Right forelimb (tissue), 1 donor: Measurements from ENCODE around the gene ZKSCAN2.

Experiments used
- DNase-seq: peaks from one replicate; pipeline ENCODE4 v3.0.0-alpha.2; 2018

Gene ZKSCAN2

GRCh38 chr16:25223964-25224363 is 33.7 kb downstream of the ZKSCAN2 start:
- no peak for DNase-seq

GRCh38 chr16:25222959-25223358 is 34.7 kb downstream of the ZKSCAN2 start:
- DNase-seq, result no peak

GRCh38 chr16:25219070-25219737 is 38.4 kb downstream of the ZKSCAN2 start:
- no peak for DNase-seq

GRCh38 chr16:25217921-25218320 is 39.7 kb downstream of the ZKSCAN2 start:
- DNase-seq, result no peak

- DNase-seq, result no peak
Measured at GRCh38 chr16:25217112-25217511, 40.5 kb downstream of the ZKSCAN2 start.

- no peak for DNase-seq
Measured at GRCh38 chr16:25213709-25214397, 43.8 kb downstream of the ZKSCAN2 start.

GRCh38 chr16:25212636-25213035 is 45.0 kb downstream of the ZKSCAN2 start:
- DNase-seq, result no peak

- DNase-seq, result no peak
Measured at GRCh38 chr16:25210758-25211157, 46.9 kb downstream of the ZKSCAN2 start.

GRCh38 chr16:25199457-25199856 is 58.2 kb downstream of the ZKSCAN2 start:
- DNase-seq, result no peak

- no peak for DNase-seq
Measured at GRCh38 chr16:25198021-25198420, 59.6 kb downstream of the ZKSCAN2 start.

GRCh38 chr16:25194273-25194878 is 63.3 kb downstream of the ZKSCAN2 start:
- DNase-seq, result no peak

- DNase-seq, result no peak
Measured at GRCh38 chr16:25192096-25192495, 65.5 kb downstream of the ZKSCAN2 start.

- no peak for DNase-seq
Measured at GRCh38 chr16:25189305-25189704, 68.3 kb downstream of the ZKSCAN2 start.

- DNase-seq, result no peak
Measured at GRCh38 chr16:25187491-25187795, 70.2 kb downstream of the ZKSCAN2 start.
